ENCODE results near the gene COQ9.

COQ9 gene

GRCh38 chr16:57485091-57485915 lies 38.0 kb downstream of the COQ9 start:
- no peaks in the 10 kb centered on the region for H3K27me3 ChIP-seq (ENCODE audit: insufficient read depth, low read length, poor library complexity, severe bottlenecking)
- H3K36me3 ChIP-seq (ENCODE audit: insufficient read depth, low read length), result no peaks in the 10 kb centered on the region
- H2AFZ ChIP-seq (ENCODE audit: low read length), result peak overlapping the region; percentile 74
- no peaks in the 10 kb centered on the region for H4K20me1 ChIP-seq (ENCODE audit: insufficient read depth, low read length, poor library complexity, severe bottlenecking)
- peak overlapping the region; percentile 81 for H3K4me2 ChIP-seq (ENCODE audit: low read depth, low read length, poor library complexity, severe bottlenecking)
- H3K9me2 ChIP-seq (replicated peaks; ENCODE audit: low read depth, low read length), result no peaks in the 10 kb centered on the region
- peaks cover 26% of the 10 kb centered on the region for H3K4me1 ChIP-seq (ENCODE audit: insufficient read depth, low read length, poor library complexity, severe bottlenecking)
- H3K79me2 ChIP-seq (ENCODE audit: insufficient read depth, low read length), result peaks cover 8% of the 10 kb centered on the region; the same call in 1 of the 2 replicates
- H3F3A ChIP-seq (ENCODE audit: low read depth), result no peaks in the 10 kb centered on the region
- H3K4me3 ChIP-seq (ENCODE audit: low read length, poor library complexity, severe bottlenecking), result peak overlapping the region; percentile 90
- TF ChIP-seq CTCF (conservative IDR thresholded peaks at IDR 0.05; ENCODE audit: low read length), result no peak
- TF ChIP-seq EZH2phosphoT487 (IDR thresholded peaks at IDR 0.05; ENCODE audit: borderline replicate concordance), result no peak
- H3K9ac ChIP-seq (ENCODE audit: low read depth, low read length, poor library complexity, severe bottlenecking), result peak overlapping the region; percentile 72
- H3K9me3 ChIP-seq (ENCODE audit: insufficient read depth, low read depth, low read length), result no peaks in the 10 kb centered on the region

- Histone ChIP-seq H3K4me2 (ENCODE audit: low read depth, low read length, poor library complexity, severe bottlenecking) (peak within 1 kb of the TSS; percentile 81), H3K9me2 (replicated peaks; ENCODE audit: low read depth, low read length) (no peaks in the 10 kb centered on the region), H2AFZ (ENCODE audit: low read length) (peak within 1 kb of the TSS; percentile 92), H3K9me3 (ENCODE audit: insufficient read depth, low read depth, low read length) (no peaks in the 10 kb centered on the region), H4K20me1 (ENCODE audit: insufficient read depth, low read length, poor library complexity, severe bottlenecking) (no peaks in the 10 kb centered on the region), H3K79me2 (ENCODE audit: insufficient read depth, low read length) (peaks cover 8% of the 10 kb centered on the region; the same call in 1 of the 2 replicates), H3K9ac (ENCODE audit: low read depth, low read length, poor library complexity, severe bottlenecking) (peak within 1 kb of the TSS; percentile 72), H3K4me1 (ENCODE audit: insufficient read depth, low read length, poor library complexity, severe bottlenecking) (peaks cover 26% of the 10 kb centered on the region), H3K27me3 (ENCODE audit: insufficient read depth, low read length, poor library complexity, severe bottlenecking) (no peaks in the 10 kb centered on the region), H3F3A (ENCODE audit: low read depth) (no peaks in the 10 kb centered on the region), H3K4me3 (ENCODE audit: low read length, poor library complexity, severe bottlenecking) (peak within 1 kb of the TSS; percentile 90), H3K36me3 (ENCODE audit: insufficient read depth, low read length) (no peaks in the 10 kb centered on the region)
- TF ChIP-seq EZH2phosphoT487 (IDR thresholded peaks at IDR 0.05; ENCODE audit: borderline replicate concordance) (no peak), CTCF (conservative IDR thresholded peaks at IDR 0.05; ENCODE audit: low read length) (no peak)
Observed at GRCh38 chr16:57485916-57486857, 38.9 kb downstream of the COQ9 start, which contains the start of gene DOK4. Gene DOK4, minus strand, starts transcription at chr16:57486493. Its CDS starts 6,986 bp downstream, at chr16:57479507.

- peak overlapping the region; percentile 92 for H2AFZ ChIP-seq (ENCODE audit: low read length)
Observed at GRCh38 chr16:57486858-57487834, 39.9 kb downstream of the COQ9 start.

More at GRCh38 chr16:57486858-57487834, 39.9 kb downstream of the COQ9 start:
- Histone ChIP-seq H3K36me3 (ENCODE audit: insufficient read depth, low read length) (no peaks in the 10 kb centered on the region), H4K20me1 (ENCODE audit: insufficient read depth, low read length, poor library complexity, severe bottlenecking) (no peaks in the 10 kb centered on the region), H3K9me2 (replicated peaks; ENCODE audit: low read depth, low read length) (no peaks in the 10 kb centered on the region), H3F3A (ENCODE audit: low read depth) (no peaks in the 10 kb centered on the region), H3K79me2 (ENCODE audit: insufficient read depth, low read length) (peaks cover 8% of the 10 kb centered on the region; the same call in 1 of the 2 replicates), H3K4me3 (ENCODE audit: low read length, poor library complexity, severe bottlenecking) (peak overlapping the region; percentile 90), H3K9me3 (ENCODE audit: insufficient read depth, low read depth, low read length) (no peaks in the 10 kb centered on the region), H3K27me3 (ENCODE audit: insufficient read depth, low read length, poor library complexity, severe bottlenecking) (no peaks in the 10 kb centered on the region), H3K4me2 (ENCODE audit: low read depth, low read length, poor library complexity, severe bottlenecking) (peak overlapping the region; percentile 68), H3K9ac (ENCODE audit: low read depth, low read length, poor library complexity, severe bottlenecking) (peak overlapping the region; percentile 29), H3K4me1 (ENCODE audit: insufficient read depth, low read length, poor library complexity, severe bottlenecking) (peaks cover 26% of the 10 kb centered on the region)
- TF ChIP-seq CTCF (conservative IDR thresholded peaks at IDR 0.05; ENCODE audit: low read length), result no peak
- TF ChIP-seq EZH2phosphoT487 (IDR thresholded peaks at IDR 0.05; ENCODE audit: borderline replicate concordance), result no peak
